ENCODE data around the gene PPP2R3B.

PPP2R3B gene

DNA sequence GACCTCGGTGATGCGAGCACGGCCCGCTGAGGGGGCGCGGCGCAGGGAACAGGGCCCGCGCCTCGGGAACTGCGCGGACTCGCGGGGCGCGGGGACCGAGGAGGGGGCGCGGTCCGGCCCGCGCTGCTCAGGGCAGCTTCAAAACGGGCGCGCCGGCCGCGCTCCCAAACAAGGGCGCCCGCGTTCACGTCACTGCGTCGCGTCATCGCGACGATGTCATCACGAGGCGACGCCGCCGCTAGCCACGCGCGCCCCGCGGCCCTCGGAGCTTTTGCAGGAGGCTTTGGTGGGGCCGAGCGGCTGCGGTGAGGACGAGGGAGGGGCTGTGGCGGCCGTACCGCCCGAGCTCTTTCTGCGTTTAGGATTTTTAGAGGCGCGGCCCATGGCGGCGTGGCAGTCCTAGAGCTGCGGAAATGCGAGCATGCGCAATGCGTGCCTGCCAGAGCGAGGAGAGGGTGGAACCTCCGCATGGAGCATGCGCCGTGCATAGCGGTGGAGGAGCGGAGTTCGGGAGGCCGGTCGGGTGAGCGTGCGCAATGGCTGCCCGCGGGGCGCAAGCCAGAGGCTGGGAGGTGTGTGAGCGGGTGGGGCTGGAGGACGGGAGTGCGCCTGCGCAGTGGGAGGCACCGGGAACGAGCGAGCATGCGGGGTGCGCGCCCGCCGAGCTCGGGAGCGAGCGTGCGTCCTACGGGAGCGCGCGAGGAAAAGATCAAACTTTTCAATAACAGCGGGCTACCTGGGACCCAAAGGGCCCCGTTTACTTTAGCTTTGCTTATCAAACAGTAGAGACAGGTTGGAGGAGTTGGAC, at the start of gene PPP2R3B (continued):
- peak; percentile 66; the same call in 1 of the 2 replicates for TF ChIP-seq YY2 (tag by site-specific recombination; IDR thresholded peaks at IDR 0.05)
- TF ChIP-seq ZNF571 (tag by site-specific recombination; IDR thresholded peaks at IDR 0.05) = no peak
- TF ChIP-seq, protein P1, sequence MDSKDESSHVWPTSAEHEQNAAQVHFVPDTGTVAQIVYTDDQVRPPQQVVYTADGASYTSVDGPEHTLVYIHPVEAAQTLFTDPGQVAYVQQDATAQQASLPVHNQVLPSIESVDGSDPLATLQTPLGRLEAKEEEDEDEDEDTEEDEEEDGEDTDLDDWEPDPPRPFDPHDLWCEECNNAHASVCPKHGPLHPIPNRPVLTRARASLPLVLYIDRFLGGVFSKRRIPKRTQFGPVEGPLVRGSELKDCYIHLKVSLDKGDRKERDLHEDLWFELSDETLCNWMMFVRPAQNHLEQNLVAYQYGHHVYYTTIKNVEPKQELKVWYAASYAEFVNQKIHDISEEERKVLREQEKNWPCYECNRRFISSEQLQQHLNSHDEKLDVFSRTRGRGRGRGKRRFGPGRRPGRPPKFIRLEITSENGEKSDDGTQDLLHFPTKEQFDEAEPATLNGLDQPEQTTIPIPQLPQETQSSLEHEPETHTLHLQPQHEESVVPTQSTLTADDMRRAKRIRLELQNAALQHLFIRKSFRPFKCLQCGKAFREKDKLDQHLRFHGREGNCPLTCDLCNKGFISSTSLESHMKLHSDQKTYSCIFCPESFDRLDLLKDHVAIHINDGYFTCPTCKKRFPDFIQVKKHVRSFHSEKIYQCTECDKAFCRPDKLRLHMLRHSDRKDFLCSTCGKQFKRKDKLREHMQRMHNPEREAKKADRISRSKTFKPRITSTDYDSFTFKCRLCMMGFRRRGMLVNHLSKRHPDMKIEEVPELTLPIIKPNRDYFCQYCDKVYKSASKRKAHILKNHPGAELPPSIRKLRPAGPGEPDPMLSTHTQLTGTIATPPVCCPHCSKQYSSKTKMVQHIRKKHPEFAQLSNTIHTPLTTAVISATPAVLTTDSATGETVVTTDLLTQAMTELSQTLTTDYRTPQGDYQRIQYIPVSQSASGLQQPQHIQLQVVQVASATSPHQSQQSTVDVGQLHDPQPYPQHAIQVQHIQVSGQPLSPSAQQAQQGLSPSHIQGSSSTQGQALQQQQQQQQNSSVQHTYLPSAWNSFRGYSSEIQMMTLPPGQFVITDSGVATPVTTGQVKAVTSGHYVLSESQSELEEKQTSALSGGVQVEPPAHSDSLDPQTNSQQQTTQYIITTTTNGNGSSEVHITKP (tag by site-specific recombination; IDR thresholded peaks at IDR 0.05) = no peak
- TF ChIP-seq ZNF747 (tag by site-specific recombination; IDR thresholded peaks at IDR 0.05) = no peak
- TF ChIP-seq ZNF677 (tag by site-specific recombination; IDR thresholded peaks at IDR 0.05) = no peak
- TF ChIP-seq OVOL3 (tag by site-specific recombination; IDR thresholded peaks at IDR 0.05) = peak; percentile 79; the same call in 1 of the 2 replicates
- peak; percentile 61; the same call in 1 of the 2 replicates for TF ChIP-seq ZBTB6 (tag by site-specific recombination; IDR thresholded peaks at IDR 0.05)
- no peak for TF ChIP-seq MYNN (tag by site-specific recombination; IDR thresholded peaks at IDR 0.05; ENCODE audit: borderline replicate concordance)
- TF ChIP-seq ZNF19 (tag by site-specific recombination; IDR thresholded peaks at IDR 0.05; ENCODE audit: low read depth) = no peak
- no peak for TF ChIP-seq BCL11B (tag by site-specific recombination; IDR thresholded peaks at IDR 0.05; ENCODE audit: low read depth)
- TF ChIP-seq HOXC10 (CRISPR knock-in tag; IDR thresholded peaks at IDR 0.05) = no peak; the same call in 1 of the 2 replicates
- TF ChIP-seq ZNF10 (tag by site-specific recombination; IDR thresholded peaks at IDR 0.05) = no peak
- TF ChIP-seq SCRT1 (tag by site-specific recombination; IDR thresholded peaks at IDR 0.05; ENCODE audit: borderline replicate concordance) = no peak
- no peak for TF ChIP-seq ZNF529 (tag by site-specific recombination; IDR thresholded peaks at IDR 0.05; ENCODE audit: insufficient replicate concordance)
- no peak for TF ChIP-seq ZNF621 (tag by site-specific recombination; IDR thresholded peaks at IDR 0.05)
- no peak for TF ChIP-seq ZNF623 (tag by site-specific recombination; IDR thresholded peaks at IDR 0.05)
- no peak for TF ChIP-seq ZNF362 (tag by site-specific recombination; IDR thresholded peaks at IDR 0.05)
- no peak for TF ChIP-seq ZNF248 (tag by site-specific recombination; IDR thresholded peaks at IDR 0.05)
- 0 out of 2 replicates have a peak, but pooled peaks have one; percentile 25 for TF ChIP-seq ZNF2 (tag by site-specific recombination; IDR thresholded peaks at IDR 0.05)
- TF ChIP-seq ZNF560 (tag by site-specific recombination; IDR thresholded peaks at IDR 0.05; ENCODE audit: borderline replicate concordance) = no peak
- TF ChIP-seq PRDM1 (tag by site-specific recombination; IDR thresholded peaks at IDR 0.05) = no peak
- TF ChIP-seq GLIS2 (tag by site-specific recombination; IDR thresholded peaks at IDR 0.05) = no peak
- TF ChIP-seq SCRT2 (tag by site-specific recombination; IDR thresholded peaks at IDR 0.05) = no peak
- TF ChIP-seq BCL11A (tag by site-specific recombination; IDR thresholded peaks at IDR 0.05; ENCODE audit: low read depth) = no peak
- peak; percentile 58; the same call in 1 of the 2 replicates for TF ChIP-seq ZNF394 (tag by site-specific recombination; IDR thresholded peaks at IDR 0.05; ENCODE audit: borderline replicate concordance)
- TF ChIP-seq GLI4 (tag by site-specific recombination; IDR thresholded peaks at IDR 0.05) = no peak
- TF ChIP-seq ELK4 (IDR thresholded peaks at IDR 0.05; ENCODE audit: borderline replicate concordance, low read depth, low read length) = no peak
- TF ChIP-seq ZNF391 (tag by site-specific recombination; IDR thresholded peaks at IDR 0.05; ENCODE audit: borderline replicate concordance, low read depth) = no peak
- no peak for TF ChIP-seq ZNF174 (tag by site-specific recombination; IDR thresholded peaks at IDR 0.05)
- peak; percentile 24; the same call in 1 of the 2 replicates for TF ChIP-seq ZNF146 (tag by site-specific recombination; IDR thresholded peaks at IDR 0.05)
- TF ChIP-seq ZNF792 (tag by site-specific recombination; IDR thresholded peaks at IDR 0.05) = no peak
- no peak for TF ChIP-seq ZNF473 (tag by site-specific recombination; IDR thresholded peaks at IDR 0.05)
- no peak for TF ChIP-seq ZNF626 (tag by site-specific recombination; IDR thresholded peaks at IDR 0.05)
